GM10266 (cell line): Measurements from ENCODE around the gene PDPN.

Experiments used
- DNase-seq: peaks from one replicate; pipeline ENCODE4 v3.0.0; 2012; ENCODE audit errors: extremely low spot score
- TF ChIP-seq, protein P1 (sequence below): IDR thresholded peaks from 2 replicates; pipeline ENCODE4 v1.5.1; 2012; ENCODE audit warnings: mild to moderate bottlenecking, low read depth; ENCODE audit not compliant: control insufficient read depth, insufficient read depth; ENCODE audit errors: missing control alignments

Gene PDPN

GRCh38 chr1:13651279-13651678 lies 67.6 kb downstream of the PDPN start:
- DNase-seq, result no peak
- TF ChIP-seq, protein P1, sequence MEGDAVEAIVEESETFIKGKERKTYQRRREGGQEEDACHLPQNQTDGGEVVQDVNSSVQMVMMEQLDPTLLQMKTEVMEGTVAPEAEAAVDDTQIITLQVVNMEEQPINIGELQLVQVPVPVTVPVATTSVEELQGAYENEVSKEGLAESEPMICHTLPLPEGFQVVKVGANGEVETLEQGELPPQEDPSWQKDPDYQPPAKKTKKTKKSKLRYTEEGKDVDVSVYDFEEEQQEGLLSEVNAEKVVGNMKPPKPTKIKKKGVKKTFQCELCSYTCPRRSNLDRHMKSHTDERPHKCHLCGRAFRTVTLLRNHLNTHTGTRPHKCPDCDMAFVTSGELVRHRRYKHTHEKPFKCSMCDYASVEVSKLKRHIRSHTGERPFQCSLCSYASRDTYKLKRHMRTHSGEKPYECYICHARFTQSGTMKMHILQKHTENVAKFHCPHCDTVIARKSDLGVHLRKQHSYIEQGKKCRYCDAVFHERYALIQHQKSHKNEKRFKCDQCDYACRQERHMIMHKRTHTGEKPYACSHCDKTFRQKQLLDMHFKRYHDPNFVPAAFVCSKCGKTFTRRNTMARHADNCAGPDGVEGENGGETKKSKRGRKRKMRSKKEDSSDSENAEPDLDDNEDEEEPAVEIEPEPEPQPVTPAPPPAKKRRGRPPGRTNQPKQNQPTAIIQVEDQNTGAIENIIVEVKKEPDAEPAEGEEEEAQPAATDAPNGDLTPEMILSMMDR, result no peak

DNA sequence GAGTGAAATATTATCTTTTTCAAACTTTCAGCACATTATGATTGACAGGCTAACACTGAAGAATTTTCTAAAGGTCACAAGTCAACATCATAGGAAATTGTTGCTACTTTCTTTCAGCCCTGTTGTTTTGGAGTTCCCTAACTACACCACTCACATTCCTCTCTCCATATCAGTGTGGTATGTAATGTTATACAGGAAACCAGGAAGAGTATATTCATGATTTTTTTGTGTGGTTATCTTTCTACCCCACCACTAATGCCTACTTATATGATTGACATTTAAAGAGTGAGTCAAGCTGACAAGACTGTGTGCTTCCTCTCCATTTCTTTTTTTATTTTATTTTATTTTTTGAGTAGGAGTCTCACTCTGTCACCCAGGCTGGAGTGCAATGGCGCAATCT lies 68.6 kb downstream of the PDPN start:
- no peak for DNase-seq
- TF ChIP-seq, protein P1, result no peak

- TF ChIP-seq, protein P1, result no peak
- no peak for DNase-seq
Measured at GRCh38 chr1:13661539-13661938, 77.9 kb downstream of the PDPN start.

DNA sequence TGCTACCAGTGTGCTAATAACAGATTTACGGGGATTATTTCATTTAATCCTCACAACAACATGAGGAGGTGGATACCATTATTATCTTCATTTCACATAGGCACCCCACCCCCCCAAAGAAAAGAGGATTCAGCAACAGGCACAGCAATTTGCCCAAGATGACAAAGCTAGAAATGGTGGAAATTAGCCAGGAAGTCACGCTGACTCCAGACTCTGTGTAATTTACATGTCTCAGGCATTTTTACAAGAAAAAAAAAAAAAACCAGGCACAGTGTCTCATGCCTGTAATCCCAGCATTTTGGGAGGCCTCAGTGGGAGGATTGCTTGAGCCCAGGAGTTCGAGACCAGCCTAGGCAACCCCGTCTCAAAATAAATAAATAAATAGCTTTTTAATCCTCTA lies 78.9 kb downstream of the PDPN start:
- DNase-seq, result no peak
- TF ChIP-seq, protein P1, result no peak

DNA sequence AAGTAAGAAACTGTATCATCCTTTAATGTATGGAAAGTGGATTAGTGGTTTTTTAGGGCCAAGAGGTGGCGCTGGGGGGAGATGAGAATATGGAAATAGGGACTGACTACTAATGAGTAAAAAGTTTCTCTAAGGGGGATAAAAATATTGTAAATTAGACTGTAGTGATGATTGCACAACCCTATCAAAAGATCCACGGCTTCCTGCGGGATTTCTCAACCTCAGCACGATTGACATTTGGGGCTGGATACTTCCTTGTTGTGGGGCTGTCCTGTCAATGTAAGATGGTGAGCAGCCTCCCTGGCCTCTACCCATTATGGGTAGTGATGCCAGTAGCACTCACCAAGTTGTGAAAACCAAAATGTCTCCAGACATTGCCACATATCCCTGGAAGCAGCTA lies 80.3 kb downstream of the PDPN start:
- no peak for DNase-seq
- TF ChIP-seq, protein P1, result peak; percentile 19

- TF ChIP-seq, protein P1, result no peak
- DNase-seq, result peak; percentile 31
Measured at GRCh38 chr1:13664451-13664850, 80.8 kb downstream of the PDPN start.

- DNase-seq, result no peak
- TF ChIP-seq, protein P1, result no peak
Measured at GRCh38 chr1:13666317-13666716, 82.7 kb downstream of the PDPN start.
